ENCODE results near the gene TGFB1I1.

The TGFB1I1 gene

GRCh38 chr16:31473264-31473984 is 1.5 kb downstream of the TGFB1I1 start:
- peak overlapping the region; percentile 70 for H3K4me3 ChIP-seq (ENCODE audit: low read depth, low read length)
- TF ChIP-seq CTCF (IDR thresholded peaks at IDR 0.05; ENCODE audit: low read depth, low read length): no peak

GRCh38 chr16:31474173-31474714 is 2.3 kb downstream of the TGFB1I1 start:
- no peak for TF ChIP-seq CTCF (IDR thresholded peaks at IDR 0.05; ENCODE audit: low read depth, low read length)

GRCh38 chr16:31474773-31475738 is 3.1 kb downstream of the TGFB1I1 start:
- no peak overlapping the region for H3K4me3 ChIP-seq (ENCODE audit: low read depth, low read length)
- no peak for TF ChIP-seq CTCF (IDR thresholded peaks at IDR 0.05; ENCODE audit: low read depth, low read length)

More at GRCh38 chr16:31474173-31474714, 2.3 kb downstream of the TGFB1I1 start:
- no peak overlapping the region for H3K4me3 ChIP-seq (ENCODE audit: low read depth, low read length)

- TF ChIP-seq CTCF (IDR thresholded peaks at IDR 0.05; ENCODE audit: low read depth, low read length): no peak
- H3K4me3 ChIP-seq (ENCODE audit: low read depth, low read length): no peak overlapping the region
Observed at GRCh38 chr16:31475946-31476302, 4.0 kb downstream of the TGFB1I1 start.

GRCh38 chr16:31476303-31477219 is 4.6 kb downstream of the TGFB1I1 start:
- no peak overlapping the region for H3K4me3 ChIP-seq (ENCODE audit: low read depth, low read length)
- TF ChIP-seq CTCF (IDR thresholded peaks at IDR 0.05; ENCODE audit: low read depth, low read length): no peak

- no peak overlapping the region for H3K4me3 ChIP-seq (ENCODE audit: low read depth, low read length)
- TF ChIP-seq CTCF (IDR thresholded peaks at IDR 0.05; ENCODE audit: low read depth, low read length): no peak
Observed at GRCh38 chr16:31477220-31478216, 5.6 kb downstream of the TGFB1I1 start.
